DOHH2 (cell line): ENCODE measurements around the gene CFAP77.

Source experiments
- CTCF ChIP-seq: fragments of 200-600 bp; sonication (generic); IDR thresholded peaks from one replicate; pipeline ENCODE4 v1.5.1; 2014; ENCODE audit warnings: antibody characterized with exemption, mild to moderate bottlenecking, low read depth, low read length; ENCODE audit not compliant: poor library complexity, severe bottlenecking
- EZH2phosphoT487 ChIP-seq: fragments of 200-600 bp; sonication (generic); IDR thresholded peaks from 2 replicates; pipeline ENCODE4 v1.6.1; 2017; ENCODE audit warnings: borderline replicate concordance, mild to moderate bottlenecking, antibody characterized with exemption, low read length, moderate library complexity, mixed read lengths

GRCh38 chr9:132489536-132489935 lies 79.5 kb downstream of the CFAP77 start:
- TF ChIP-seq EZH2phosphoT487 (no peak), CTCF (no peak)
